DND-41 (cell line): ENCODE measurements around the gene LY6G6C.

ENCODE experiments used
- CTCF ChIP-seq: IDR thresholded peaks from 2 replicates; pipeline ENCODE4 v1.5.1; 2012; ENCODE audit warnings: borderline replicate concordance, low read length, moderate library complexity, mild to moderate bottlenecking; ENCODE audit not compliant: poor library complexity, severe bottlenecking; ENCODE audit errors: extremely low read depth
- EZH2 ChIP-seq: IDR thresholded peaks from 3 replicates; pipeline ENCODE4 v1.6.1; 2012; ENCODE audit warnings: borderline replicate concordance, low read depth, mild to moderate bottlenecking, moderate library complexity, low read length, inconsistent platforms; ENCODE audit not compliant: severe bottlenecking

GRCh38 chr6:31721351-31722020, at the start of gene LY6G6C:
- TF ChIP-seq CTCF (no peak), EZH2 (no peak)
